ENCODE data around the gene UBAC2. TPM values are rescaled to one million over a fixed set of nuclear protein-coding genes. Genes with fewer than 3 reads are reported as not detected.

UBAC2 gene, protein sequence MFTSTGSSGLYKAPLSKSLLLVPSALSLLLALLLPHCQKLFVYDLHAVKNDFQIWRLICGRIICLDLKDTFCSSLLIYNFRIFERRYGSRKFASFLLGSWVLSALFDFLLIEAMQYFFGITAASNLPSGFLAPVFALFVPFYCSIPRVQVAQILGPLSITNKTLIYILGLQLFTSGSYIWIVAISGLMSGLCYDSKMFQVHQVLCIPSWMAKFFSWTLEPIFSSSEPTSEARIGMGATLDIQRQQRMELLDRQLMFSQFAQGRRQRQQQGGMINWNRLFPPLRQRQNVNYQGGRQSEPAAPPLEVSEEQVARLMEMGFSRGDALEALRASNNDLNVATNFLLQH
- 51.1 and 51.5 TPM in 2 replicates for total RNA-seq

DNA sequence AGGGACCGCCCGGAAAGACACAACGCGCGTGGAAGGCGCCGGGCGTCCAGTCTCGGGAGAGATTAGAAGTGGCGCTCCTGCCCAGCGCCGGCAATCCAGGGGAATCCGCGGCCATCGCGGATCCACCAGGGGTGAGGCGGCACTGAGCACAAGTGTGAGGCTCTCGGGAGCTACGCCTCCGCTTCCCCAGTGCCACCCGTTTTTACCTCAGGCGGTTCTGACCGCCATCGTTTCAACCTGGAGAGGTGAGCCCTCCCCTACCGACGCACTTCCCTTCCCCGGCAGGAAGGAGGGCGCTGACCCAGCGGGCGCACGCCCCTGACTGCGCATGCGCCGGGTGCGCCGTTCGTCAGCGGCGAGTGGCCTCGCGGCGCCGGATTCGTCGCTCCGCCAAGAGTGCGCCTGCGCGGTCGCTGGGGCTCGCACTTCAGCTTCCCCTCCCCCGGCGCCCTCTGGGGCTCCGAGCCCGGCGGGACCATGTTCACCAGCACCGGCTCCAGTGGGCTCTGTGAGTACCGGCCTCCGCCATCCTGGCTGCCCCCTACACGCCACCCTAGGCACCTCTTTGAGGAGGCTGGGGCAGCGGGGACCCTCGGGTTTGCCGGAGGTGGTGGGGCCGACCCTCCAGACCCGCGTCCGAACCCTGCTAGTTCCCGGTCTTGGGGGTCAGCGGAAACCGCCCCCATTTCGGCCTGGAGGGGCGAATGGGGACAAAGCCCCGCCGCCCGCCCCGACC lies at the start of gene UBAC2:
Gene UBAC2 (plus strand): TSS at position 423 of the 736 bp plus-strand sequence. CDS start 55 bp downstream, at position 478.

GRCh38 chr13:99258210-99258860 lies 57.7 kb downstream of the UBAC2 start, which contains the start of gene GPR18:
Gene GPR18, minus strand, starts transcription at chr13:99258379. Its CDS starts 2,507 bp downstream, at chr13:99255872.

GRCh38 chr13:99307247-99307646 lies 106.6 kb downstream of the UBAC2 start, which contains the start of gene GPR183:
Gene GPR183, minus strand, starts transcription at chr13:99307399. Its CDS starts 11,254 bp downstream, at chr13:99296145.

Other genes with a start within 250 kb of the UBAC2 start
- 5.7 and 15.5 TPM in 2 replicates for gene DOCK9, start 222.8 kb upstream of the UBAC2 start, total RNA-seq
- gene GPR18, start 57.5 kb downstream of the UBAC2 start, total RNA-seq, result not detected in 2 replicates
- gene GPR183, start 106.5 kb downstream of the UBAC2 start, total RNA-seq, result 2.3 TPM in 1 of 2 replicates, not detected in the other

Measured in epithelial cell of alveolus of lung (primary cell).